ENCODE results near the gene FRS2.
A peak's percentile ranks its signal among the peaks of the same experiment; 100 is the strongest.

Gene FRS2

GRCh38 chr12:69502345-69503081, 32.3 kb downstream of the FRS2 start:
- TF ChIP-seq GATA2 (IDR thresholded peaks at IDR 0.05; ENCODE audit: low read depth, low read length) (no peak), GATA3 (IDR thresholded peaks at IDR 0.05; ENCODE audit: low read depth, low read length) (no peak)

GRCh38 chr12:69508091-69508490, 37.9 kb downstream of the FRS2 start:
- TF ChIP-seq GATA3 (IDR thresholded peaks at IDR 0.05; ENCODE audit: low read depth, low read length): no peak
- TF ChIP-seq GATA2 (IDR thresholded peaks at IDR 0.05; ENCODE audit: low read depth, low read length): no peak

GRCh38 chr12:69508621-69509020, 38.4 kb downstream of the FRS2 start:
- no peak for TF ChIP-seq GATA2 (IDR thresholded peaks at IDR 0.05; ENCODE audit: low read depth, low read length)

- TF ChIP-seq GATA2 (IDR thresholded peaks at IDR 0.05; ENCODE audit: low read depth, low read length) (no peak), GATA3 (IDR thresholded peaks at IDR 0.05; ENCODE audit: low read depth, low read length) (peak; percentile 53; the same call in 1 of the 2 replicates)
Observed at GRCh38 chr12:69509308-69509736, 39.1 kb downstream of the FRS2 start.

GRCh38 chr12:69509904-69510827, 40.0 kb downstream of the FRS2 start:
- TF ChIP-seq GATA3 (IDR thresholded peaks at IDR 0.05; ENCODE audit: low read depth, low read length) (no peak), GATA2 (IDR thresholded peaks at IDR 0.05; ENCODE audit: low read depth, low read length) (no peak)

GRCh38 chr12:69511016-69511415, 40.8 kb downstream of the FRS2 start:
- no peak for TF ChIP-seq GATA3 (IDR thresholded peaks at IDR 0.05; ENCODE audit: low read depth, low read length)
- TF ChIP-seq GATA2 (IDR thresholded peaks at IDR 0.05; ENCODE audit: low read depth, low read length): no peak

- TF ChIP-seq GATA3 (IDR thresholded peaks at IDR 0.05; ENCODE audit: low read depth, low read length): no peak
- TF ChIP-seq GATA2 (IDR thresholded peaks at IDR 0.05; ENCODE audit: low read depth, low read length): no peak
Observed at GRCh38 chr12:69511469-69512267, 41.5 kb downstream of the FRS2 start.

GRCh38 chr12:69512820-69513219, 42.6 kb downstream of the FRS2 start:
- TF ChIP-seq GATA3 (IDR thresholded peaks at IDR 0.05; ENCODE audit: low read depth, low read length): no peak
- TF ChIP-seq GATA2 (IDR thresholded peaks at IDR 0.05; ENCODE audit: low read depth, low read length): no peak

GRCh38 chr12:69513297-69513696, 43.1 kb downstream of the FRS2 start:
- TF ChIP-seq GATA3 (IDR thresholded peaks at IDR 0.05; ENCODE audit: low read depth, low read length) (no peak), GATA2 (IDR thresholded peaks at IDR 0.05; ENCODE audit: low read depth, low read length) (no peak)

- TF ChIP-seq GATA2 (IDR thresholded peaks at IDR 0.05; ENCODE audit: low read depth, low read length): no peak
Observed at GRCh38 chr12:69514111-69514510, 43.9 kb downstream of the FRS2 start.

- no peak for TF ChIP-seq GATA3 (IDR thresholded peaks at IDR 0.05; ENCODE audit: low read depth, low read length)
- TF ChIP-seq GATA2 (IDR thresholded peaks at IDR 0.05; ENCODE audit: low read depth, low read length): no peak
Observed at GRCh38 chr12:69514845-69515244, 44.7 kb downstream of the FRS2 start.

GRCh38 chr12:69515394-69515930, 45.3 kb downstream of the FRS2 start:
- no peak for TF ChIP-seq GATA2 (IDR thresholded peaks at IDR 0.05; ENCODE audit: low read depth, low read length)
- TF ChIP-seq GATA3 (IDR thresholded peaks at IDR 0.05; ENCODE audit: low read depth, low read length): no peak

GRCh38 chr12:69516950-69517349, 46.8 kb downstream of the FRS2 start:
- no peak for TF ChIP-seq GATA2 (IDR thresholded peaks at IDR 0.05; ENCODE audit: low read depth, low read length)
- no peak for TF ChIP-seq GATA3 (IDR thresholded peaks at IDR 0.05; ENCODE audit: low read depth, low read length)

GRCh38 chr12:69517406-69517805, 47.2 kb downstream of the FRS2 start:
- TF ChIP-seq GATA2 (IDR thresholded peaks at IDR 0.05; ENCODE audit: low read depth, low read length): no peak
- no peak for TF ChIP-seq GATA3 (IDR thresholded peaks at IDR 0.05; ENCODE audit: low read depth, low read length)
